ENCODE measurements around the gene TGM5. TPM values are rescaled to one million over a fixed set of nuclear protein-coding genes. Genes with fewer than 3 reads are reported as not detected.

TGM5 gene
- total RNA-seq, 1 experiment from 2014 or later, result 0.39 TPM

- Histone ChIP-seq H3K4me1 (replicated peaks; ENCODE audit: insufficient read depth) (peaks cover 42% of the 10 kb centered on the region), H2AFZ (no peak overlapping the region)
- CTCF ChIA-PET, result no interaction called here
Observed at GRCh38 chr15:43232289-43232874, 34.3 kb downstream of the TGM5 start.

GRCh38 chr15:43230640-43231115 lies 36.0 kb downstream of the TGM5 start:
- DNase-seq, result peak; percentile 19 to 83
- Histone ChIP-seq H3F3A (ENCODE audit: insufficient read depth, low read depth) (peaks cover 27% of the 10 kb centered on the region), H3K79me2 (ENCODE audit: low read depth) (no peaks in the 10 kb centered on the region), H3K36me3 (ENCODE audit: low read depth) (no peaks in the 10 kb centered on the region), H4K20me1 (ENCODE audit: insufficient read depth) (no peaks in the 10 kb centered on the region), H2AFZ (no peak overlapping the region), H3K9me3 (ENCODE audit: insufficient read depth, low read depth) (no peaks in the 10 kb centered on the region), H3K4me2 (peak overlapping the region; percentile 58), H3K27ac (peak overlapping the region; percentile 98), H3K4me1 (replicated peaks; ENCODE audit: insufficient read depth) (peaks cover 42% of the 10 kb centered on the region), H3K27me3 (ENCODE audit: insufficient read depth, low read depth) (no peaks in the 10 kb centered on the region), H3K4me3 (no peak overlapping the region), H3K9me2 (ENCODE audit: insufficient read depth) (no peaks in the 10 kb centered on the region)
- no peak for TF ChIP-seq CTCF (conservative IDR thresholded peaks at IDR 0.05)
- TF ChIP-seq EZH2 (IDR thresholded peaks at IDR 0.05; ENCODE audit: low read depth), result no peak
- POLR2A ChIA-PET (ENCODE audit: unreplicated experiment), result no interaction called here
- BruUV-seq (replicated peaks), result no TSS peak
- CTCF ChIA-PET, result interaction anchor here (0.6 kb wide), 1 partner anchor 55 kb away, joined by 3 read pairs; no protein-coding TSS in a partner anchor
- intact Hi-C loops (cut with micrococcal nuclease; ENCODE audit: unreplicated experiment), result no loop called here

More at GRCh38 chr15:43232289-43232874, 34.3 kb downstream of the TGM5 start:
- Histone ChIP-seq H3K27me3 (ENCODE audit: insufficient read depth, low read depth) (no peaks in the 10 kb centered on the region), H3K36me3 (ENCODE audit: low read depth) (no peaks in the 10 kb centered on the region), H3K4me3 (no peak overlapping the region), H3K27ac (peak overlapping the region; percentile 83), H3F3A (ENCODE audit: insufficient read depth, low read depth) (peaks cover 27% of the 10 kb centered on the region), H4K20me1 (ENCODE audit: insufficient read depth) (no peaks in the 10 kb centered on the region), H3K79me2 (ENCODE audit: low read depth) (no peaks in the 10 kb centered on the region), H3K9me3 (ENCODE audit: insufficient read depth, low read depth) (no peaks in the 10 kb centered on the region), H3K4me2 (peak overlapping the region; percentile 32), H3K9me2 (ENCODE audit: insufficient read depth) (no peaks in the 10 kb centered on the region)
- POLR2A ChIA-PET (ENCODE audit: unreplicated experiment), result no interaction called here
- BruUV-seq (replicated peaks), result no TSS peak
- intact Hi-C loops (cut with micrococcal nuclease; ENCODE audit: unreplicated experiment), result no loop called here
- no peak for TF ChIP-seq CTCF (conservative IDR thresholded peaks at IDR 0.05)
- no peak for TF ChIP-seq EZH2 (IDR thresholded peaks at IDR 0.05; ENCODE audit: low read depth)
- peak in 1 of 2 experiments; percentile 76 for DNase-seq

GRCh38 chr15:43229977-43230376 lies 36.8 kb downstream of the TGM5 start:
- TF ChIP-seq CTCF (conservative IDR thresholded peaks at IDR 0.05) (no peak), EZH2 (IDR thresholded peaks at IDR 0.05; ENCODE audit: low read depth) (no peak)
- Histone ChIP-seq H4K20me1 (ENCODE audit: insufficient read depth) (no peaks in the 10 kb centered on the region), H3F3A (ENCODE audit: insufficient read depth, low read depth) (peaks cover 27% of the 10 kb centered on the region), H3K4me3 (no peak overlapping the region), H3K4me2 (peak overlapping the region; percentile 58), H3K9me3 (ENCODE audit: insufficient read depth, low read depth) (no peaks in the 10 kb centered on the region), H3K79me2 (ENCODE audit: low read depth) (no peaks in the 10 kb centered on the region), H3K4me1 (replicated peaks; ENCODE audit: insufficient read depth) (peaks cover 42% of the 10 kb centered on the region), H3K36me3 (ENCODE audit: low read depth) (no peaks in the 10 kb centered on the region), H2AFZ (no peak overlapping the region), H3K27ac (peak overlapping the region; percentile 98), H3K9me2 (ENCODE audit: insufficient read depth) (no peaks in the 10 kb centered on the region), H3K27me3 (ENCODE audit: insufficient read depth, low read depth) (no peaks in the 10 kb centered on the region)
- ChIA-PET CTCF (interaction anchor here (0.6 kb wide), 1 partner anchor 55 kb away, joined by 3 read pairs; no protein-coding TSS in a partner anchor), POLR2A (ENCODE audit: unreplicated experiment) (no interaction called here)
- BruUV-seq (replicated peaks), result no TSS peak
- intact Hi-C loops (cut with micrococcal nuclease; ENCODE audit: unreplicated experiment), result no loop called here
- DNase-seq, result no peak

All from PC-9 (cell line).